Thymus (tissue), 11 donors: ENCODE data around the gene ZNF286A. TPM values are rescaled to one million over a fixed set of nuclear protein-coding genes. Genes with fewer than 3 reads are reported as not detected.
"Not testable (repeated sequence)": the region's sequence is repeated elsewhere in the genome, so short reads cannot be mapped to it uniquely, and the experiment has no call there.

Source experiments
- DNase-seq, 9 donors: peaks; one replicate each; pipeline ENCODE4 v3.0.0-alpha.2; 2013; ENCODE audit warnings: low spot score in 9 of 9, low read depth in 6 of 9, missing footprints in 1 of 9
- H3K27ac ChIP-seq, 2 donors: one replicate each; pipeline ENCODE4 v1.5.1; 2013; ENCODE audit warnings: control low read depth in 1 of 2, low read depth in 1 of 2, low read length in 1 of 2, mild to moderate bottlenecking in 1 of 2, moderate library complexity in 1 of 2
- H3K27me3 ChIP-seq, 2 donors: one replicate each; pipeline ENCODE4 v1.5.1; 2013; ENCODE audit warnings: low read length in 1 of 2; ENCODE audit not compliant: control insufficient read depth in 2 of 2, insufficient read depth in 1 of 2
- H3K36me3 ChIP-seq, 2 donors: one replicate each; pipeline ENCODE4 v1.5.1; 2013; ENCODE audit warnings: low read length in 1 of 2, mild to moderate bottlenecking in 1 of 2, moderate library complexity in 1 of 2; ENCODE audit not compliant: control insufficient read depth in 2 of 2, insufficient read depth in 2 of 2
- H3K4me1 ChIP-seq, 2 donors: one replicate each; pipeline ENCODE4 v1.5.1; 2013; ENCODE audit warnings: low read length in 2 of 2; ENCODE audit not compliant: control insufficient read depth in 2 of 2, insufficient read depth in 2 of 2
- H3K4me3 ChIP-seq, 2 donors: one replicate each; pipeline ENCODE4 v1.5.1; 2013; ENCODE audit warnings: low read length in 2 of 2, control low read depth in 1 of 2, mild to moderate bottlenecking in 1 of 2
- H3K9me3 ChIP-seq, 2 donors: one replicate each; pipeline ENCODE4 v1.5.1; 2013; ENCODE audit warnings: low read length in 1 of 2, mild to moderate bottlenecking in 1 of 2; ENCODE audit not compliant: control insufficient read depth in 2 of 2, insufficient read depth in 1 of 2
- WGBS: extraction: QIAGEN DNeasy Blood & Tissue Kit; methylation state at CpG from one replicate; pipeline ENCODE4 v1.1.7; 2013; 5-methylcytosine and 5-hydroxymethylcytosine counted together
- polyA plus RNA-seq: library from polyadenylated mRNA; stranded (reverse); fragments of 200-250 nt; gene quantifications from one replicate; pipeline ENCODE4 v1.2.3, GENCODE V29; 2013
- total RNA-seq: library from RNA; stranded (reverse); fragments of 120-200 nt; gene quantifications from one replicate; pipeline ENCODE4 v1.2.4, GENCODE V29; 2013
- donor health status: healthy.

Gene ZNF286A
- total and polyA plus RNA-seq, 2 donors, result 9.4 to 26.1 TPM

DNA sequence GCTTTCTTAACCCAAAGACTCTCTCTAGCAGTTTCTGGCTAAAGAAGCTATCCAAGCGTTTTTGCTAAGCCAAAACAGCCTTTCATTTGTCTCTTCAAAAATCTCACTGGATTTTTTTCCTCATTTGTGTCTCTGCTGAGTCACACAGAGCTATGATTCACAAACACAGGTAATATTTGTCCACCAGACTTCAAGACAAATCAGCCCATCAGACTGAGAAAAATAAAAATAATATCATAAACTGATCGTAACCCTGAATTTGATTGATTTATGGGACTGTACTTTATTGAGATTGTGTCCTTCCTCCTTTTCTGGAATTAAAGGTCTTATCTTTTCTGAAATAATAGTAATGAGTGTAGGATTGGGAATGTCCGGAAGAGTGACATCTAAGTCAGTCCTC lies 41.3 kb upstream of the ZNF286A start:
- H3K9me3 ChIP-seq, result no peaks in the 10 kb centered on the region
- H3K36me3 ChIP-seq, result peaks cover 0 to 3% of the 10 kb centered on the region in 2 donors
- 99% methylated on average over 3 of the region's 3 CpGs for WGBS
- no peak for DNase-seq
- no peak overlapping the region for H3K27ac ChIP-seq
- H3K27me3 ChIP-seq, result no peaks in the 10 kb centered on the region
- H3K4me3 ChIP-seq, result no peak overlapping the region
- peaks cover 0 to 2% of the 10 kb centered on the region in 2 donors for H3K4me1 ChIP-seq

DNA sequence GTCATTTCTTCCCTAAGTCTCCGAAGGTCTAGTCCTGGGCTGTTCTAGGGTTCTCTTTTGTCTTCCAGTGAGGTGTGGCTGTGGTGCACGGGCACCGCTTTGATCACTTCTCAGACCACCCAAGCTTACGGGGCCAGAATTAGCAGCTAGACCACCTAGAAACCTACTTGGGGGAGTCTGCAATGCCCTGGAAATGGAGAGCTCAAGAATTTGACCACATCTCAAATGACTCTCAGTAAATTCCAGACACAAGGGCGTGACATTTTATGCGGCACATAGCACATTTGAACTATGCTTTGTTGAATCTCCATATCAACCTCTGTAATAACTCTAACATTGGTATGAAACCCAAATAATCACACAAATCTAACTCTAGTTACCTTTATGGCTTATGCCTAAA lies 40.3 kb upstream of the ZNF286A start:
- WGBS, result 96% methylated on average over 6 of the region's 6 CpGs
- no peak for DNase-seq
- Histone ChIP-seq H3K36me3 (peaks cover 0 to 3% of the 10 kb centered on the region in 2 donors), H3K27me3 (no peaks in the 10 kb centered on the region), H3K27ac (no peak overlapping the region), H3K4me3 (no peak overlapping the region), H3K9me3 (no peaks in the 10 kb centered on the region), H3K4me1 (peaks cover 0 to 2% of the 10 kb centered on the region in 2 donors)

DNA sequence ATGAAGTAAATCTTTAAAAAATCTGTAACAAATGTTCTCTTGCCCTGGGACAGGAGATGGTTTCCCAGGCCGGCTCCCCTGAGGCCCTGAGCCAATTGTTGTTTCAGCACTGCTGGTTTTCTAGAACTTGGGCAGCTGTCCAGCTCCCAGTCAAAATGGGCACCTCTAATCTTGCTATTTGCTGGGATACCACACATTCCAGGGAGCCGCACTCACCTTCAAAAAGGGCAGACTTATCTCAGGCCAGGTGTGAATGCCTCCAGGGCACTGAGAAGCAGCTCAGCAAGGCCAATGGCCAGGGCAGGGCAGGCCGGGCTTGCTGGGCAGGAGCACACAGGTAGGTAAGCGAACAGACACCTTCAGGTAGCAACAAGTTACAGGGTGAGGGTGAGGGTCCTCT lies 39.9 kb upstream of the ZNF286A start:
- 94% methylated on average over 4 of the region's 4 CpGs for WGBS

DNA sequence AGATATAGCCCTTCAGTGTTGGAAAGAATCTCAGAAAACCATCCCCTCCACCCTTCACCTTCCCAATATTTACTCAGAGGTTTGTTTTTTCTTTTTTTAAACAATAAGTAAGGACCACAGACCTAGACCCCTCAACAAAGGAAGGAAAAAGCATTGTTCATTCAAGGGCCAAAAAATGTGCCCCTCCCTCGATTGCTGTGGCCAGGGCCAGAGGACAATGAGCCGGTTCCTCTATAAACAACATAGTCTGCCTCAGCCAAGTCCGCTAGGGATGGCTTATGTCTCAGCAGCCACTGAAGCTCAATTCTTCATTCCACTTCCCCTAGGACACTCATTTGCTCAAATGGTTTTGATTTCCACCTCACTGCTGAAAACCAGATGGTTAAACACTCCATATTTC lies 39.5 kb upstream of the ZNF286A start:
- DNase-seq, result no peak
- Histone ChIP-seq H3K27ac (no peak overlapping the region), H3K27me3 (no peaks in the 10 kb centered on the region), H3K4me1 (peaks cover 0 to under 1% of the 10 kb centered on the region in 2 donors), H3K4me3 (no peak overlapping the region), H3K9me3 (no peaks in the 10 kb centered on the region), H3K36me3 (peaks cover 0 to 3% of the 10 kb centered on the region in 2 donors)
- 95% methylated on average over 3 of the region's 3 CpGs for WGBS

More for the DNA sequence above, 39.9 kb upstream of the ZNF286A start:
- H3K4me3 ChIP-seq, result no peak overlapping the region
- no peak for DNase-seq
- peaks cover 0 to 2% of the 10 kb centered on the region in 2 donors for H3K4me1 ChIP-seq
- no peaks in the 10 kb centered on the region for H3K27me3 ChIP-seq
- no peaks in the 10 kb centered on the region for H3K9me3 ChIP-seq
- no peak overlapping the region for H3K27ac ChIP-seq
- H3K36me3 ChIP-seq, result peaks cover 0 to 3% of the 10 kb centered on the region in 2 donors

DNA sequence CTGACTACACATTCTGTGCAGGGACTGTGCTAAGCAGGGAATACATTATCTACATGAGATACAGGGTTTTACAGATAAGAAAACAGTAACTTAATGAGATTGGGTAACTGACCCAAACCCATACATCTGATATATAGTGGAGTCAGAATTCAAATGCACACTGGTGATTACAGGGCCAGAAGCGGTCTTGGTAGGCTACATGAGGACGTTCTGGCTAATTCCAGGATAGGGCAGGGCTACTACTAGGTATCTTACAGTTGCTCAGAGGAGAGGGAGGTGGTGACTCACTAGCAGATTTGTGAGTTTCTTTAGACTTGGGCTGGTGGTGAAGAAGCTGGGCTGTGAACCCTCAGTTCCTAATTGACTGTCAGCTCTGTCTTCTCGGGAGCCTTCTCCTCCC lies 36.9 kb upstream of the ZNF286A start:
- no peak overlapping the region for H3K4me3 ChIP-seq
- H3K27ac ChIP-seq, result no peak overlapping the region
- no peaks in the 10 kb centered on the region for H3K9me3 ChIP-seq
- no peak for DNase-seq
- H3K4me1 ChIP-seq, result no peaks in the 10 kb centered on the region
- H3K36me3 ChIP-seq, result peaks cover 0 to 3% of the 10 kb centered on the region in 2 donors
- WGBS, result 99% methylated on average over 3 of the region's 3 CpGs
- no peaks in the 10 kb centered on the region for H3K27me3 ChIP-seq

DNA sequence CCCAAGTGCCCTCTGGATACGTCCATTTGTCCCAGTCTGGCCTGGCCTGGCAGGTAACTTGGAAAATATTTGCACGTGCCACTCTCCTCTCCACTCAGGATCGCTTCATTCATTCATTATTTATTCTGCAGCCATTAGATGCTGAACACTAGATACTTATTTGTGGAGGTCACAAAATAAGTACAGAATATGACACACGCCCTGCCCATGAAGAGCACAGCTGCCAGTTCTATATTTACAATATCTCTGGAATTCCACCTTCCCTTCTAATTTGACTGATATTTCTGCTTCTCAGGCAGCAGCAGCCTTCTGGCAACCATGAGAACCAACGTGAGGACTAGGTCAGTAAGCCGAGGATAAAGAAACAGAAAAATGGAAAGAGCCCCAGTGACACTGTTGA lies 36.4 kb upstream of the ZNF286A start:
- H3K4me1 ChIP-seq, result no peaks in the 10 kb centered on the region
- DNase-seq, result no peak
- no peaks in the 10 kb centered on the region for H3K9me3 ChIP-seq
- peaks cover 0 to 3% of the 10 kb centered on the region in 2 donors for H3K36me3 ChIP-seq
- H3K4me3 ChIP-seq, result no peak overlapping the region
- H3K27me3 ChIP-seq, result no peaks in the 10 kb centered on the region
- H3K27ac ChIP-seq, result no peak overlapping the region
- 98% methylated on average over 6 of the region's 6 CpGs for WGBS

DNA sequence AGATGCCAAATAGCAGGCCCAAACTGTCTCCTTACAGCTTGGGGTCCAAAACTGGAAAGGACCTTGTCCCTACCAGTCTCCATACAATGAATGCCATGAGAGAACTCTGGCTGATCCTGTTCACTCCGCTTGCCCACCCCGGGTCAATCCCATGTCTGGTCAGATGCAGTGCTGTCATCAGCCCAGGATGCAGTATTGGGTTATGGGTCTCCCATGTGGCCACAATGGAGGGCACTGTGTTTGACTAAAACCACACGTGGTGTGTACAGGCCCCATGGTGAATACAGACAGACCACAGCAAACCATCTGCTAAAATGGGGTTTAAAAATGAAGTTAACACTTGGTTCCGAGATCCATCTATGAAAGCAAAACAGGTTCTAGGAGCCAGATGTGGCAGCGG lies 35.9 kb upstream of the ZNF286A start:
- no peak overlapping the region for H3K4me3 ChIP-seq
- no peaks in the 10 kb centered on the region for H3K4me1 ChIP-seq
- WGBS, result 98% methylated on average over 5 of the region's 5 CpGs
- DNase-seq, result no peak
- peaks cover 0 to 3% of the 10 kb centered on the region in 2 donors for H3K36me3 ChIP-seq
- H3K27ac ChIP-seq, result no peak overlapping the region
- no peaks in the 10 kb centered on the region for H3K27me3 ChIP-seq
- H3K9me3 ChIP-seq, result no peaks in the 10 kb centered on the region

DNA sequence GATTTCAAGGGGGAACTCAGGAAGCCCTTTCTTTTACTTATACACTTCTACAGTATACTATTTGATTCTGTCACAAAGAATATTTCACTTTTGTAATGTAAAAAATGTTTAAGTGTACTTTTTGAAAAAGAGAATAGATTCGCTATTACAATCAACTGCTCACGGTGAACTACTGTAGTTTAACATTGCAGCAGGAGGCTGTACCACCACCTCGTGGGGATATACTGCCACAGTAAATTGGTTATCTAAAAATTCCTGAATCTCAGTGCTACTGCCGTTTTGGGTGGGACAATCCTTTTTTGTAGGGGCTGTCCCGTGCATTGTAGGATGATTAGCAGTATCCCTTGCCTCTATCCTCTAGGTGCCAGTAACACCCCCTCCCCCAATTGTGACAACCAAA lies 30.0 kb upstream of the ZNF286A start:
- not testable (repeated sequence) for H3K27me3 ChIP-seq, H3K4me3 ChIP-seq, H3K36me3 ChIP-seq, H3K9me3 ChIP-seq, DNase-seq, H3K27ac ChIP-seq, H3K4me1 ChIP-seq
- 74% methylated on average over 5 of the region's 5 CpGs for WGBS

DNA sequence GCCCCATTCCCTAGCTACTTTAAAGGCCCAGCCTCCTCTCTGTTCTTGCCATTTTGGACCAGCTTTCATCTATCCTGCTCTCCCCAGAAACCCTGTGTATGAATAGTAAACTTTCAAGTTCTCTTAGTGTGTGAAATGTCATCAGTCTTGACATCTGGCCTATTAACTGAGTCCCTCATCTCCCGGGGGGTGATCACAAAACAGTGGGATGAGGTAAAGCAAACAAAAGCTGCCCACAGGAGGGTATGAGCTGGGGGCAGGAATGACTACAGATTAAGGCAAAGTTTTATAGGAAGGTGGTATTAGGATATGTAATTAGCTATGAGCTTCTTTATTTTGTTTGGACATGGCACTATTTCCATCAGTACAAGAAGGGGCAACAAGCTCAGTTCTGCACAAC lies 24.9 kb upstream of the ZNF286A start:
- not testable (repeated sequence) for H3K4me3 ChIP-seq, H3K27me3 ChIP-seq, H3K36me3 ChIP-seq, H3K9me3 ChIP-seq, H3K27ac ChIP-seq, DNase-seq, H3K4me1 ChIP-seq
- WGBS, result 100% methylated on average over 1 of the region's 1 CpG

DNA sequence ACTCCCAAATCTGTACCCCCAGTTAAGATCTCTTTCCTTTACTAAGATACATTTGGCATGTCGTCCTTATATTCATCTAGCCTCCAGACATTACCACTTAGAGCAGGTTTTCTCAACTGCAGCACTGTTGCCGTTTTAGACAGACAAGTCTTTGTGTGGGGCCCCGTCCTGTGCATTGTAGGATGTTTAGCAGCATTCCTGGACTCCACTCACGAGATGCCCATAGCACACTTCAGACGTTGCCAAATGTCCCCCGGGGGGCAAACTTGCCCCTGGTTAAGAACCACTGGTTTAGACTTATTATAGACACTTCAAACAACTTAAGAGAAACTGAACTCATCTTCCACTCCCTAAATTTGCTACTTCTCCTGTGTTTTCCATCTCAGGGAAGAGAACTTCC lies 23.6 kb upstream of the ZNF286A start:
- DNase-seq, H3K4me3 ChIP-seq, H3K9me3 ChIP-seq, H3K27me3 ChIP-seq, H3K4me1 ChIP-seq, H3K36me3 ChIP-seq, H3K27ac ChIP-seq: not testable (repeated sequence)
- 97% methylated on average over 6 of the region's 6 CpGs for WGBS
